ENCODE results near the gene RLN1.
"Not testable (repeated sequence)": the region's sequence is repeated elsewhere in the genome, so short reads cannot be mapped to it uniquely, and the experiment has no call there.

Gene RLN1

GRCh38 chr9:5338992-5339981 lies at the start of gene RLN1:
Gene RLN1 (minus strand): TSS chr9:5339876. CDS start chr9:5339746, 130 bp downstream.
- DNase-seq = not testable (repeated sequence)

GRCh38 chr9:5389109-5389732 lies 49.5 kb upstream of the RLN1 start:
- no peak for DNase-seq

GRCh38 chr9:5388026-5388819 lies 48.5 kb upstream of the RLN1 start:
- no peak for DNase-seq

GRCh38 chr9:5384436-5384835 lies 44.8 kb upstream of the RLN1 start:
- no peak for DNase-seq

GRCh38 chr9:5382479-5382878 lies 42.8 kb upstream of the RLN1 start:
- no peak for DNase-seq

GRCh38 chr9:5375790-5376477 lies 36.3 kb upstream of the RLN1 start:
- DNase-seq = no peak

- no peak for DNase-seq
Observed at GRCh38 chr9:5375091-5375490, 35.4 kb upstream of the RLN1 start.

GRCh38 chr9:5364294-5365024 lies 24.8 kb upstream of the RLN1 start:
- DNase-seq = no peak

GRCh38 chr9:5361326-5362010 lies 21.8 kb upstream of the RLN1 start:
- DNase-seq = no peak

GRCh38 chr9:5360341-5360740 lies 20.7 kb upstream of the RLN1 start:
- DNase-seq = no peak

GRCh38 chr9:5357431-5358105 lies 17.9 kb upstream of the RLN1 start:
- DNase-seq = no peak

GRCh38 chr9:5355817-5356216 lies 16.1 kb upstream of the RLN1 start:
- no peak for DNase-seq

- no peak for DNase-seq
Observed at GRCh38 chr9:5355226-5355625, 15.6 kb upstream of the RLN1 start.

GRCh38 chr9:5354184-5354583 lies 14.5 kb upstream of the RLN1 start:
- DNase-seq = no peak

GRCh38 chr9:5352637-5353248 lies 13.1 kb upstream of the RLN1 start:
- DNase-seq = no peak

GRCh38 chr9:5336688-5337087 lies 3.0 kb downstream of the RLN1 start:
- DNase-seq = no peak

GRCh38 chr9:5331276-5331675 lies 8.4 kb downstream of the RLN1 start:
- DNase-seq = not testable (repeated sequence)

GRCh38 chr9:5326893-5327548 lies 12.7 kb downstream of the RLN1 start:
- DNase-seq = peak; percentile 78

GRCh38 chr9:5326187-5326586 lies 13.5 kb downstream of the RLN1 start:
- DNase-seq = no peak

- DNase-seq = not testable (repeated sequence)
Observed at GRCh38 chr9:5321601-5322000, 18.1 kb downstream of the RLN1 start.

Data from NCI-H1436 (cell line).